B cell (primary cell): ENCODE results near the gene FRMPD2.

Experiments used
- EZH2 ChIP-seq: IDR thresholded peaks from 2 replicates; pipeline ENCODE4 v1.6.1; 2012; ENCODE audit warnings: borderline replicate concordance, low read depth, mild to moderate bottlenecking, moderate library complexity, low read length; ENCODE audit not compliant: insufficient read depth, poor library complexity, severe bottlenecking
- TF ChIP-seq, protein P1 (sequence below): fragments of 200-600 bp; IDR thresholded peaks from one replicate; pipeline ENCODE4 v1.8.0; 2022; ENCODE audit warnings: antibody characterized with exemption, mild to moderate bottlenecking

DNA sequence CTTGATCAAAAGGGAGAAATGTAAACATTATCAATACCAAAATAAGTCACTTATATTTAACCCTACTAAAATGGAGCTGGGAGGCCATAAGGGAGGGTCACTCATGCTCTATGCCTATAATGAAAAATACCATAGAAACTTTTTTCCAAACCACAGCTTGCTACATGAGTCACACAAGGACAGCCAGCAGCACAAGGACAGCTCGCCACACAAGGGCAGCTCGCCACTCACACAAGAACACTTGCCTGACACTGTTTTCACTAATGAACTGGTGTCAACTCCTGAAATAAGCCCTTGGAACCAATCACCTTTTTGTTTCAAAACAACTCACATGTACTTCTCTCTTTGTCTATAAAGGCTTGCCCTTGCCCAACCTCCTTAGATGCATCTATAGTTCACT, 43.3 kb downstream of the FRMPD2 start:
- TF ChIP-seq, protein P1, sequence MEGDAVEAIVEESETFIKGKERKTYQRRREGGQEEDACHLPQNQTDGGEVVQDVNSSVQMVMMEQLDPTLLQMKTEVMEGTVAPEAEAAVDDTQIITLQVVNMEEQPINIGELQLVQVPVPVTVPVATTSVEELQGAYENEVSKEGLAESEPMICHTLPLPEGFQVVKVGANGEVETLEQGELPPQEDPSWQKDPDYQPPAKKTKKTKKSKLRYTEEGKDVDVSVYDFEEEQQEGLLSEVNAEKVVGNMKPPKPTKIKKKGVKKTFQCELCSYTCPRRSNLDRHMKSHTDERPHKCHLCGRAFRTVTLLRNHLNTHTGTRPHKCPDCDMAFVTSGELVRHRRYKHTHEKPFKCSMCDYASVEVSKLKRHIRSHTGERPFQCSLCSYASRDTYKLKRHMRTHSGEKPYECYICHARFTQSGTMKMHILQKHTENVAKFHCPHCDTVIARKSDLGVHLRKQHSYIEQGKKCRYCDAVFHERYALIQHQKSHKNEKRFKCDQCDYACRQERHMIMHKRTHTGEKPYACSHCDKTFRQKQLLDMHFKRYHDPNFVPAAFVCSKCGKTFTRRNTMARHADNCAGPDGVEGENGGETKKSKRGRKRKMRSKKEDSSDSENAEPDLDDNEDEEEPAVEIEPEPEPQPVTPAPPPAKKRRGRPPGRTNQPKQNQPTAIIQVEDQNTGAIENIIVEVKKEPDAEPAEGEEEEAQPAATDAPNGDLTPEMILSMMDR = no peak
- no peak for TF ChIP-seq EZH2
